ENCODE results near the gene IFNA17.
"Not testable (repeated sequence)": the region's sequence is repeated elsewhere in the genome, so short reads cannot be mapped to it uniquely, and the experiment has no call there.

The IFNA17 gene

DNA sequence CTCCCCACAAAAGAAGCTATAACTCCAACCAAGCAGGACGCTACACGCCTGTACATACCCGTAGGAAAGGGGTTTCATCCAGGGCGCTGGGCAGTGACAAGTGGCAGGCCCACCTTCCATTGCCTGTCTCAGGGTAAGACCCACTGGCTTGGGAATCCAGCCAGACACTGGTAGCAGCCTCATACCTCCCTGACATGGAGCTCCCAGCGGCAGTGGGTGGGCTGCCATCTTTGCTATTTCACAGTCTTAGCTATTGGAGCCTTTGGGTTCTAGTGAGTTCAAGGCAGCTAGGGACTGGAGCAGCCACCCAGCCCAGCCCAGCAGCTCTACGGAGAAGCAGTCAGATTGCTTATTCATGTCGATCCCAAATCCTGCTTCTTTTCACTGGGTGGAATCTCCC lies 17.7 kb downstream of the IFNA17 start:
- DNase-seq: no peak

DNA sequence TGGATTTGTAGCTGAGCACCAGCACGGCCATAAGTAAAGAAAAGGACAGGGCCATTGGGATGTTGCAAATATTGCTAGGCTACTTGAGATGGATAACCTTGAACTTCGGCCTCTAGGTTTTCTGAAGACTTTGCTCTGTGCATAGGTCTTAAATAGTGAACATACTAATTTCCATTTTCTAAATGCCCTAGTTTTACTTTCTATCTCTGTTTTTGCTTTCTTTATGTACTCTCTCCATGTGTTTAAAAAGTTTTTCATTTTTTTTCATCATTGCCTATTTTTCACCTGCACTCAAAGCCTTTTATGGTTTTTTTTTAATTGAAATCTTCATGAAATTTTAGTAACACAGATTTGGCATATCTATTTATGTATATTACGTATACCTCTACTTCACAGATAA lies 21.0 kb downstream of the IFNA17 start, which contains the start of gene IFNA10:
Gene IFNA10 (minus strand): TSS at position 101 of the 400 bp plus-strand sequence. CDS start 46 bp downstream, at position 55.
- DNase-seq: not testable (repeated sequence)

DNA sequence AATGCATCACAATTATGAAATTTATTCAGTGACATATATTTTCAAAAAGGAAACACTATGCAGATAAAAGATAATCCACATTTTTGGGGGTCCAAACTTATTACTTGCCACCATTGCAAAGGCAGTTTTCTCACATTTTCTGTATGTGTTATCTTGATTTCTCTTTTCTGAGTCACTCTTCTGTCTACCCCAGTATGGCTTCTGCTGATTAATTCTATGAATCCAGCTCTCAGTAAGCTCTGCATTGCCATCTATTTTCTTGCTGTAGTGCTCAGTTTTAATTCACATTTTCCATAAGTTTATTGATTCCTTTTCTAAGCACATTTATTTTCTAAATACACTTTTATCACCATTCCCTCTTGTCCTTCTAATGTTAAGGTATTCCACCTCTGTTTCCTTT lies 22.8 kb downstream of the IFNA17 start:
- DNase-seq: no peak

DNA sequence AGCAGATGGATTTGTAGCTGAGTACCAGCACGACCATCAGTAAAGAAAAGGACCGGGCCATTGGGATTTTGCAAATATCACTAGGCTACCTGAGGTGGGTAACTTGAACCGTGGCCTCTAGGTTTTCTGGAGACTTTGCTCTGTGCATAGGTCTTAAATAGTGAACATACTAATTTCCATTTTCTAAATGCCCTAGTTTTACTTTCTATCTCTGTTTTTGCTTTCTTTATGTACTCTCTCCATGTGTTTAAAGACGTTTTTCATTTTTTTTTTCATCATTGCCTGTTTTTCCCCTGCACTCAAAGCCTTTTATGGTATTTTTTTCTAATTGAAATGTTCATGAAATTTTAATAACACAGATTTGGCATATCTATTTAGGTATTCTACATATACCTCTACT lies 25.9 kb downstream of the IFNA17 start, which contains the start of gene IFNA7:
Gene IFNA7 (minus strand): TSS at position 101 of the 400 bp plus-strand sequence. CDS start 40 bp downstream, at position 61.
- not testable (repeated sequence) for DNase-seq

DNA sequence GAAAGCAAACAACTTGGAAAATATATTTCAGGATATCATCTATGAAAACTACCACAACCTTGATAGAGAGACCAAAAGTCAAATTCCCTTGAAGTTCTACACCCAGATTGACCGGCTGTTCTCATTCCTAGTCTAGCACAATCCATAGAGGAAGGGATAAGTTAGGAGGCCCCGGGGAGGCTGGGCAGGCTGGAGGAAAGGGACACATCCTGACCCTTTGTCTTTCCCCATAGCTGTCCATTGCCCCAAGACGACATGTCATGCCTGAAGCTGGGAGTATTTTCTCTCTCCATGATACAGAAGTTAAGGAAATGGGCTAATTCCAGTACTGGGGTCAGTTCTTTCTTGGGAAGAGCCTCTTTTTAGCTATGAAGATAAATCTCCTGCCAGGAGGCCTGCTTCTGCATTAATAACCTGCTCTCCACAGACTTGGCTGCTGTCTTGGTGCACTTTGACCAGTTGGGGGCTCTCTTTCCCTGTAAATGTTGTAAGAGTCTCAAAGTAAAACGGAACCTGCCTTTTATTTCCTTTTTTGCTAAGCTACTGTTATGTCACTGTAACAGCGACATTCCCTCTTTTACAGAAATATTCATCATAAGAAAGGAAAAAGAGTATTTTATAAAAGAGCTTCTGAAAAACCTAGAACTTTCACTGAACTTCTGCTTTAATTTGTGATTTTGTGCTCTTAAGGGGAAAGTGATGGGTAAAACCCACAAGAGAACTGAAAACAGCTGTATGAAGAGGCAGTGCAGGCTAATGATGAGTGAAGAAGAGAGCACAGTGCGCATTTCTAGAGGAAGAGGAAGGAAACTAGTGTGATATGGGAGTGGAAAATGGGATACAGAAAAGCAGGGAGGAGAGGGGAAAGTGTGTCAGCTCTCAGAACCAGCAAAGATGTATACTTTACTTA lies 32.9 kb downstream of the IFNA17 start:
- DNase-seq: not testable (repeated sequence)

DNA sequence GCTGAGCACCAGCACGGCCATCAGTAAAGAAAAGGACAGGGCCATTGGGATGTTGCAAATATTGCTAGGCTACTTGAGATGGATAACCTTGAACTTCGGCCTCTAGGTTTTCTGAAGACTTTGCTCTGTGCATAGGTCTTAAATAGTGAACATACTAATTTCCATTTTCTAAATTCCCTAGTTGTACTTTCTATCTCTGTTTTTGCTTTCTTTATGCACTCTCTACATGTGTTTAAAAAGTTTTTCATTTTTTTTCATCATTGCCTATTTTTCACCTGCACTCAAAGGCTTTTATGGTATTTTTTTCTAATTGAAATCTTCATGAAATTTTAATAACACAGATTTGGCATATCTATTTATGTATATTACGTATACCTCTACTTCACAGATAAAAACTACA lies 40.5 kb downstream of the IFNA17 start, which contains the start of gene IFNA4:
Gene IFNA4 (minus strand): TSS at position 101 of the 400 bp plus-strand sequence. CDS start 56 bp downstream, at position 45.
- not testable (repeated sequence) for DNase-seq

DNA sequence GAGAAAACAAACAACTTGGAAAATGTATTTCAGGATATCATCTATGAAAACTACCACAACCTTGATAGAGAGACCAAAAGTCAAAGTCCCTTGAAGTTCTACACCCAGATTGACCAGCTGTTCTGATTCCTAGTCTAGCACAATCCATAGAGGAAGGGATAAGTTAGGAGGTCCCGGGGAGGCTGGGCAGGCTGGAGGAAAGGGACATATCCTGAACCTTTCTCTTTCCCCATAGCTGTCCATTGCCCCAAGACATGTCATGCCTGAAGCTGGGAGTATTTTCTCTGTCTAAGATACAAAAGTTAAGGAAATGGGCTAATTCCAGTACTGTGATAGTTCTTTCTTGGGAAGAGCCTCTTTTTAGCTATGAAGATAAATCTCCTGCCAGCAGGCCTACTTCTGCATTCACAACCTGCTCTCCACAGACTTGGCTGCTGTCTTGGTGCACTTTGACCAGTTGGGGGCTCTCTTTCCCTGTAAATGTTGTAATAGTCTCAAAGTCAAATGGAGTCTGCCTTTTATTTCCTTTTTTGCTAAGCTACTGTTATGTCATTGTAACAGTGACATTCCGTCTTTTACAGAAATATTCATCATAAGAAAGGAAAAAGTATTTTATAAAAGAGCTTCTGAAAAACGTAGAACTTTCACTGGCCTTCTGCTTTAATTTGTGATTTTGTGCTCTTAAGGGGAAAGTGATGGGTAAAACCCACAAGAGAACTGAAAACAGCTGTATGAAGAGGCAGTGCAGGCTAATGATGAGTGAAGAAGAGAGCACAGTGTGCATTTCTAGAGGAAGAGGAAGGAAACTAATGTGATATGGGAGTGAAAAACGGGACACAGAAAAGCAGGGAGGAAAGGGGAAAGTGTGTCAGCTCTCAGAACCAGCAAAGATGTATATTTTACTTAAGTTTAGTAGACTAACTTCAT lies 44.9 kb downstream of the IFNA17 start:
- DNase-seq: not testable (repeated sequence)

Data from T1000 (cell line).